Measurements from ENCODE around the gene KRT84. TPM values are rescaled to one million over a fixed set of nuclear protein-coding genes. Genes with fewer than 3 reads are reported as not detected.
"Not testable (repeated sequence)": the region's sequence is repeated elsewhere in the genome, so short reads cannot be mapped to it uniquely, and the experiment has no call there.

Gene KRT84
- total and polyA plus RNA-seq, 10 of the 15 experiments (the other 5 are each of a cell fraction or from before 2014, with no cell fraction given): not detected

- RAD21 ChIA-PET (ENCODE audit: unreplicated experiment); H3K4me2 ChIP-seq (ENCODE audit: control insufficient read depth, insufficient read depth); FAIRE-seq; SMC1A ChIA-PET (ENCODE audit: uncharacterized antibody, unreplicated experiment); BruUV-seq (replicated peaks); H3K36me3 ChIP-seq (ENCODE audit: control insufficient read depth in 2 of 2, insufficient read depth in 2 of 2, low read length in 1 of 2); H3K79me2 ChIP-seq (ENCODE audit: control insufficient read depth, insufficient read depth, low read length); H3K4me1 ChIP-seq (ENCODE audit: control insufficient read depth, insufficient read depth, low read length); H3K4me3 ChIP-seq; ATAC-seq; H3K9me3 ChIP-seq (replicated peaks; ENCODE audit: control insufficient read depth, insufficient read depth, low read length); DNase-seq (ENCODE audit: low read depth, low spot score); H3K27ac ChIP-seq (ENCODE audit: control insufficient read depth, insufficient read depth); in situ Hi-C loops (cut with MboI); intact Hi-C loops (cut with micrococcal nuclease; ENCODE audit: unreplicated experiment); CTCF ChIA-PET; H3K27me3 ChIP-seq (replicated peaks in 1 of 2; ENCODE audit: control insufficient read depth in 2 of 2, insufficient read depth in 2 of 2, low read length in 1 of 2); H2AFZ ChIP-seq (ENCODE audit: control insufficient read depth, low read depth, low read length); H4K20me1 ChIP-seq (ENCODE audit: control insufficient read depth, insufficient read depth); H3K9ac ChIP-seq (ENCODE audit: control insufficient read depth, insufficient read depth, low read length); POLR2A ChIA-PET: not testable (repeated sequence)
- 35% methylated on average over 8 of the region's 8 CpGs for WGBS (ENCODE audit: insufficient coverage, insufficient replicate concordance, low lambda C conversion rate, missing lambda C conversion rate)
These were observed 40.4 kb downstream of the KRT84 start for GRCh38 chr12:52345041-52345440.

GRCh38 chr12:52344111-52344510 is 41.3 kb downstream of the KRT84 start:
- intact Hi-C loops (cut with micrococcal nuclease; ENCODE audit: unreplicated experiment): no loop called here
- ChIA-PET RAD21 (ENCODE audit: unreplicated experiment) (no interaction called here), CTCF (no interaction called here), SMC1A (ENCODE audit: uncharacterized antibody, unreplicated experiment) (no interaction called here), POLR2A (no interaction called here)
- Histone ChIP-seq H3K36me3 (ENCODE audit: control insufficient read depth in 2 of 2, insufficient read depth in 2 of 2, low read length in 1 of 2) (no peaks in the 10 kb centered on the region), H3K9me3 (replicated peaks; ENCODE audit: control insufficient read depth, insufficient read depth, low read length) (no peaks in the 10 kb centered on the region), H3K27me3 (replicated peaks in 1 of 2; ENCODE audit: control insufficient read depth in 2 of 2, insufficient read depth in 2 of 2, low read length in 1 of 2) (no peaks in the 10 kb centered on the region; a peak in 1 of 4 replicates), H2AFZ (ENCODE audit: control insufficient read depth, low read depth, low read length) (no peak overlapping the region), H3K4me1 (ENCODE audit: control insufficient read depth, insufficient read depth, low read length) (no peaks in the 10 kb centered on the region), H3K79me2 (ENCODE audit: control insufficient read depth, insufficient read depth, low read length) (no peaks in the 10 kb centered on the region), H3K9ac (ENCODE audit: control insufficient read depth, insufficient read depth, low read length) (no peak overlapping the region), H3K4me2 (ENCODE audit: control insufficient read depth, insufficient read depth) (no peak overlapping the region), H4K20me1 (ENCODE audit: control insufficient read depth, insufficient read depth) (no peaks in the 10 kb centered on the region), H3K27ac (ENCODE audit: control insufficient read depth, insufficient read depth) (no peak overlapping the region), H3K4me3 (no peak overlapping the region)
- no TSS peak for BruUV-seq (replicated peaks)
- ATAC-seq (no peak), FAIRE-seq (no peak), DNase-seq (ENCODE audit: low read depth, low spot score) (no peak)
- WGBS (ENCODE audit: insufficient coverage, insufficient replicate concordance, low lambda C conversion rate, missing lambda C conversion rate): 46% methylated on average over 12 of the region's 12 CpGs
- in situ Hi-C loops (cut with MboI): no loop called here
- no peak for TF ChIP-seq NFYB (IDR thresholded peaks at IDR 0.05; ENCODE audit: insufficient read depth, low read depth, low read length)
- no peak for TF ChIP-seq ZNF687 (IDR thresholded peaks at IDR 0.05)
- TF ChIP-seq CBFB (IDR thresholded peaks at IDR 0.05; ENCODE audit: low read depth): no peak
- no peak for TF ChIP-seq POLR2AphosphoS2 (IDR thresholded peaks at IDR 0.05; ENCODE audit: low read depth, low read length)
- no peak for TF ChIP-seq USF1 (IDR thresholded peaks at IDR 0.05; ENCODE audit: borderline replicate concordance, extremely low read length, insufficient read depth, low read depth, low read length)
- TF ChIP-seq, protein P1, sequence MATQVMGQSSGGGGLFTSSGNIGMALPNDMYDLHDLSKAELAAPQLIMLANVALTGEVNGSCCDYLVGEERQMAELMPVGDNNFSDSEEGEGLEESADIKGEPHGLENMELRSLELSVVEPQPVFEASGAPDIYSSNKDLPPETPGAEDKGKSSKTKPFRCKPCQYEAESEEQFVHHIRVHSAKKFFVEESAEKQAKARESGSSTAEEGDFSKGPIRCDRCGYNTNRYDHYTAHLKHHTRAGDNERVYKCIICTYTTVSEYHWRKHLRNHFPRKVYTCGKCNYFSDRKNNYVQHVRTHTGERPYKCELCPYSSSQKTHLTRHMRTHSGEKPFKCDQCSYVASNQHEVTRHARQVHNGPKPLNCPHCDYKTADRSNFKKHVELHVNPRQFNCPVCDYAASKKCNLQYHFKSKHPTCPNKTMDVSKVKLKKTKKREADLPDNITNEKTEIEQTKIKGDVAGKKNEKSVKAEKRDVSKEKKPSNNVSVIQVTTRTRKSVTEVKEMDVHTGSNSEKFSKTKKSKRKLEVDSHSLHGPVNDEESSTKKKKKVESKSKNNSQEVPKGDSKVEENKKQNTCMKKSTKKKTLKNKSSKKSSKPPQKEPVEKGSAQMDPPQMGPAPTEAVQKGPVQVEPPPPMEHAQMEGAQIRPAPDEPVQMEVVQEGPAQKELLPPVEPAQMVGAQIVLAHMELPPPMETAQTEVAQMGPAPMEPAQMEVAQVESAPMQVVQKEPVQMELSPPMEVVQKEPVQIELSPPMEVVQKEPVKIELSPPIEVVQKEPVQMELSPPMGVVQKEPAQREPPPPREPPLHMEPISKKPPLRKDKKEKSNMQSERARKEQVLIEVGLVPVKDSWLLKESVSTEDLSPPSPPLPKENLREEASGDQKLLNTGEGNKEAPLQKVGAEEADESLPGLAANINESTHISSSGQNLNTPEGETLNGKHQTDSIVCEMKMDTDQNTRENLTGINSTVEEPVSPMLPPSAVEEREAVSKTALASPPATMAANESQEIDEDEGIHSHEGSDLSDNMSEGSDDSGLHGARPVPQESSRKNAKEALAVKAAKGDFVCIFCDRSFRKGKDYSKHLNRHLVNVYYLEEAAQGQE (IDR thresholded peaks at IDR 0.05; ENCODE audit: low read depth, low read length): no peak
- TF ChIP-seq PAX5 (IDR thresholded peaks at IDR 0.05; ENCODE audit: borderline replicate concordance, low read depth, low read length): no peak

Measured in GM12878 (cell line).